Measurements from ENCODE around the gene BRF1.

Gene BRF1

DNA sequence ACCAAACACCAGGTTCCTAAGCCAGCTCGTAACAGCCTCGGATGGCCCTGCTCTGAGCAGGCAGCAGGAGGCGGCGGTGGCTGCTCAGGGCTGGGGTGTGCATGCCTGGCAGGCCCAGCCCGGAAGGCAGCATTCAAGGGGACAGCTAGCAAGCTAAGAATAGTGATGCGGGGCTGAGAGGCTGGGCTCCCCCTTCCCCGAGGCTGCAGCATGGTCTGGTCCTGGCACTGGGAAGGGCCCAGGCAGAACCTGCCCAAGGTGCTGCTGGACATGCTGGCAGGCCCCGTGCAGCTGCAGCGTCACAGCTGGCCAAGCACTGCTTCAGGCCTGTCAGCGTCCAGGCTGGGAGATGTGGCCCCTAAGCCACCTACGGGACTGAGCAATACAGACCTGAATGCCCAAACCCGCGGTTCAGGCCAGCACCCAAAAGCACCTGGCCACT is 93.3 kb downstream of the BRF1 start:
- no peak for DNase-seq

DNA sequence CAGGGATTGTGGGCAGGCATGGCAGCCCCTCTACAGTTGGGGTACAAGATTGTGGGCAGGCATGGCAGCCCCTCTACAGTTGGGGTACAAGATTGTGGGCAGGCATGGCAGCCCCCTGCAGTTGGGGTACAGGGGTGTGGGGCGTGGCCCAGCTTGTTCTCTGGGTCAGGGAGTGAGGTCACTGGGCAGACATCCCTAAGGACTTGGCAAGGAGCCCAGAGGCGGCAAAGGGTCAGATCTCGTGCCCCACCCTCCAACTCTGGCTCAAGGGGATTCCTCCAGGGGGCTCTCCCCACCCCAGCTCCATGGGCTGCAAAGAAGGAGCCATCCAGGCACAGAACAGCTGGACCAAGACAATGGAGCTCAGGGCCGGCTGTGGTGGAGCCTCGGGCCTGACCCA is 93.9 kb downstream of the BRF1 start:
- no peak for DNase-seq

DNA sequence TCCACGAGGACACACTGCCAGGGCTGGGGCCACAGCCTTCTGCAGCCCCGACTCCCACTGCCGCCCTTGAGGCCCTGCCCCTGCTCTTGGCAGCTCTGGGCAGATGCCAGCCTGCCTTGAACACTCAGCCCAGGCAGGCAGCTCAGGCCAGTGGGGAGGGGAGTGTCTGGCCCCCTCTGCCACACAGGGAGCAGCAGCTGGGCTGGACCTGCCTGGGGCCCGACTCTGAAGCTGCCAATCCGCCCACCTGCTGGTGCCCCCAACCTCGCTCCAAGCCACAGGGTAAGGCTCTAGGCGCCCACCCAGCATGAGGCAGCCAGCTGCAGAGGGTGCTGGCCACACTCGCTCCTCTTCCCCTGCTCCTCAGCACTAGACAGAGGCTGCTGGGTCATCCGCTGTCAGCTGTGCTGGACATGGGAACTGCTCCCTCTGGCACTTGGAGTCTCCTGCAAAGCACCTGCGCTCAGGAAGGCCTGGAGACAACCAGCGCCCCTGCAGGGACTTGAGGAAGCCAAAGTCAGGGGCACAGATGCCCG is 95.1 kb downstream of the BRF1 start:
- no peak for DNase-seq

DNA sequence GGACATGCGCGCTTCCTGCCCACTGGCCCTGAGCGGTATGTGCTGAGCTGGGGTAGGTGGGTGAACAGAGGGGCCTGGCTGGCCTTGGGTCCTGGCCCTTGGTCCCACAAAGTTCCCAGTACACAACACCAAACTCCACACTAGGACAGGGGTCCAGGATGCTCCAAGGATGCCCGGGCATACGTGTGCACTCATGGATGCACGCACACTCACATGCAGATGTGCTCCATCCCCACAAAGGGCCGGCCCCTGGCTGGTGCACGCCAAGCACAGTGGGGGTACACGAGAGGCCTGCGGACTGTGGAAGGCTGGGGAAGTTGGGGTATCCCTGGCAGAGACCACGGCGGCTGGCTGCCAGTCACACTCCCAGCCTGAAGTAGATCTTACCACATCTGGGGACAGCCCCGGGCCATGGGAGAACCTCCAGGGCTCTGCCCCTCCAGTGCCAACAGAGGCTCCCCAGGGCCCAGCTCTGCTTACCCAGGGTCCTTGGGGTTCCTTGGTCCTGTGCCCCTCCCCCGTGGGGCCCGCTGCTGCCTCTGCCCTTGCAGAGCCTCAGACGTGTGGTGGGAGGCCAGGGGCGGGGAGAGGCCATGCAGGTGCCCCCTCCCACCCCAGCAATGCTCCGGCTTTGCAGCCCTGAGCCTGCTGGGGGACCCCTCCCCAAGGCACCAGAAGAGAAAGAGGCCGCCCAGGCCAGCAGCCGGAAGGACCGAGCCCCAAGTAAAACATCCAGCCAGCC is 95.7 kb downstream of the BRF1 start:
- DNase-seq = no peak

DNA sequence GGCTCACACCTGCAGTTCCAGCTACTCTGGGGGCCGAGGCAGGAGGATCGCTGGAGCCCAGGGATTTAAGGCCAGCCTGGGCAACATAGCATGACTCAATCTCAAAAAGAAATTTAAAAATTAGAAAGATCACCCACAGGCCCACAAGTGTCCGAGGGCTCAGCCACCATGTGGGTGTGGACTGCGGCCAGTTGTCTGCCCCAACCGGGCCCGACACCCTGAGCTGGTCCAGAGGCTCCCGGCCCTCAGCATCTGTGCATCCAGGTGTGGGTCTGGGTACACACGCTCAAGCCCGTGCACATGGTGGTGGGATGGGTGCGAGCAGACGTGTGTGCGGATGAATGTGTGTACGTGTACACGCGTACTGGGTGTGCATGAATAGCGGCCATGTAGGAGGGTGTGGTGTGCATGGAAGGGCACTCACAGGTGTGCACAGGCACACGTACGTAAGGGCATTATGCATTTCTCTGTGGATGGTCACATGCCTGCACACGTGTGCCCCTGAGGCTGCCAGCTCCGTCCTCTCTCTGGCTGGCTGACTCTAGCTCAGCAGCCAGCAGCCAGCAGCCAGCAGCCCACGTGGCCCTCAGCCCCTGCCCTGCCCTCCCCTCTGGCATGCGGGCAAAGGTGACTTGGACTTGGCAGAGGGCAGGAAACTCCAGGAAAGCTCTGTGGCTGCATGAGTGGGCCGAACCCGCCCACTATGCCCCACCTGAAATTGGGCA is 96.4 kb downstream of the BRF1 start:
- no peak for DNase-seq

DNA sequence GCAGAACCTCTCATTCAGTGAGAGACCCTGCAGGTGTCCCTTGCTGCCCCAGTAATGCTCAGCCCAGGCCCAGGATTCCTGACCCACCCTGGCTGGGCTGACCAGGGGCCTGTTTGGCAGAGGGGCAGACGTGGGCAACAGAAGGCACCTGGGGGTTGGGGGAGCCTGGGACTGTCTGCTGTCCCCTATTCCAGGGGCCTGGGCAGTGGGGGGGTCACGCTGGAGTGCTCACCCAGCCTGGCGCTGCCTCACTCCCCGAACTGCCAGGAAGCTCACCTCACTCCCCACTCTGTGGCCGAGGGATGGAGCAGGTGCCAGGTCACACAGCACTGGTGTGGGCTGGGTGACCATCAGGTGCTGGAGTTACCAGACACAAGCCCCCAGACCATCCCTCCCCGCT is 97.1 kb downstream of the BRF1 start:
- no peak for DNase-seq

DNA sequence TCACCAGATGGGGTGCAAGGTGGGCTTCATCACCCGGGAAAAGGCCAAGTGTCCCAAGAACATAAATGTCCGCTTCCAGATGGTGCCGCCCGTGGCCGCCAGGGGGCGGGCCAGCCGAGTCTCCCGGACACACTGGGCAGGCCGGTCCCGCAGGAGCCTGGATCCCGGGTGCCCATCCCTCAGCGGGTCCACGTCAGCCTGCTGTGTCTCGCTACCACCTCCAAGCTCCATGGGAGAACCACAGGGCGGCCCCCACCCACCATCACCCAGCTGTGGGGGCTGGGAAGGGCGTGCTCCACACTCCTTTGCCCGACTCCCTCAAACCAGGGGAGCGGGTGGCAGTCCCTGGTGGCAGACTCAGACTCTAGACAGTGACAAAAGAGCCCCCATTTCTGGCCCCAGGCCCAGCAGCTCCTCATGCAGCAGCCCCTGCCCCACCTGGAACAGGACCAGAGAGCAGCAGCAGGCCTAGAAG is 97.7 kb downstream of the BRF1 start:
- peak; percentile 35 for DNase-seq

DNA sequence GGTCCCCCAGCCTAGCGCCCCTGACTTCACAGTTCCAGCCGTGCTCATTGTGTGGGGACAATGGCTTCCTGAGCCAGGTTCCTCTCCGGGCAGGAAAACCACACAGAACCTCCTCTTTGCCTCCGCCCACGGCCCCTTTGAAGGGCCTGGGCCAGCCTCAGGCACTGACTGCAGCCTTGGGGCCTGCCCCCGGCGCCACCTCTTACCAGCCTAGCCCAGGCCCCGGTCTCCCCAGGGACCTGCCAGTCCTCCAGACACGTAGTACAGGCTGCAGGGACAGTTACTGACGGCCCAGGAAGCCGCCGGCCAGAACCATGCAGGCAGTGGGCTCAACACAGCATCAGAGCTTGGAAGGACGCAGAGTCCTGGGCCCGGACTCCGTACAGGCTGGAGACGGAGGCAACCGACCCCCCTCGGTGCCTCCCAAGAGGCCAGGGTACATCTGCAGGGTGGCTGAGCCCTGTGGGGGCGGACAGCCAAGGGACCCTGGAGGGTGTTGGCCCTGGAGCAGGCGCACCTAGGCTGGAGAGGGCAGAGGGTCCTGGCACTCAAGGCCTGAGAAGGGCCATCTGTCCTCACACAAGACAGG is 98.8 kb downstream of the BRF1 start:
- no peak for DNase-seq

DNA sequence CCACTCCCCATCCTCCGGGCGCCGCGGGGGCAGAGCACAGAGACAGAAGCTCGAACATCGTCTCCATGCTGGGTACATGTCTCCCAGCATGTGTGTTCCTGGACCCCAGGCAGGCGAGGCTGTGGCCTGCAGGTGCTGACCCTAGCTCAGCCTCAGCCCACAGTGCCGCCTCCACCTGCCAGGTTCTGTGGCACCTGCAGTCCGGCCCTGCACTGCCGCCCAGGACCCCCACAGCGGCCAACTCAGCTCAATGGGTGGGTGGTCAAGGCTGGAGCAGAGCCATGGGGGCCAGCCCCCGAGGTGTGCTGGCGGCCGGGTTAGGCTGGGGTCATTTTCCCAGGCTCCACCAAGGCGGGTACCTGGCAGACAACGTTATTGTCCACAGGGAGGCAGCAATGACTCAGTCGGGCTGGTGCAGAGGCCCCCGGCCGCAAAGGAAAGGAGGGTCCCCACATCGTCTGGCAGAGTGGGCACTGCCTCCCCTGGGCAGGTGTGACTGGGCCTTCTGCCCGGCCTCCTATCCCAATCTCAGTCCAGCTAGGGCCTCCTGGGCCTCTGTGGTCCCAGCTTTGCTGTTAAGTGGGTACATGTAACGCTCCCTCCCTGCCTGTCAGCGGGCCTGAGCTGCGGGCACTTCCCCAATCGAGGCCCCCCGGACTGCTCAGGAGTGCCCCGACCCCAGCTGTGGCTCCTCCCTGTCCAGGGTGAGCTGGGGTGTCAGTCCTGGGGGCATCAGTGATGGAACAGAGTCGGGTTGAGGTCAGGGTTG is 99.5 kb downstream of the BRF1 start:
- DNase-seq = no peak

DNA sequence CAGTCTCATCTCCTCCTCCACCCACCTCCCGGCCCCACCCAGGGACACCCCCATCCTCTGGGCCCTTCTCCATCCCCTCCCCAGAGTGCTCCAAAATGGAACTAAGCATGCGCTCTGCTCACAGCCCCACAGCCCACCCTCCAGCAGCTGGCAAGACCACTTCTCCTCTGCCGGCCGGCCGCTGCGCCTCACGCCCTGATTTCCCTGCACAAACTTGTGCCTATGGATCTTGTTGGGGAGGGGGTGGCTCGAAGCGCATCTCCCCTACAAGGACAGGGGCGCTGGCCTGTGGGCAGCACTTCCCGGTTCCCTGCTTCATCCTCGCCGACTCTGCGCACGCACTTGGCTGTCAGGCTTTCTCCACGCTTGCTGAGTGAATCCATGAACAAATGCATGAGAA is 100.2 kb downstream of the BRF1 start:
- DNase-seq = no peak

DNA sequence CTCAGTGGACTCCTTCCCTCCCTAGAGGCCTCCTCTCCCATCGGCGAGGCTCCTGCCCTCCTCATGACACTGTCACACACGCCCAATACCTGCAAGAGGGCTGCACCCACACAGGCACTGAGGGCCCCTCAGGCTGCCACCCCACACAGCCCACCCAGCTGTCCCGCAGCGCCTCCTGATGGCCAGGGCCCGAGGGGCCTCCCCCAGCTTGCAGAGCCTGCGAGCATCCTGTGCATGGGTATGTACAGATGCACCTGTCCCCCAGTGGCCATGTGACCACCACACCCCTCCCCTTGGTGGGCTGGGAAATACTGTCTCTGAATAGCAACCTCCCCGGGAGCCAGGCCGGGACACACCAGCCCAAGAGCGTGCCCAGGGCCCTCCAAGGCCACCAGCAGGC is 100.7 kb downstream of the BRF1 start:
- no peak for DNase-seq

DNA sequence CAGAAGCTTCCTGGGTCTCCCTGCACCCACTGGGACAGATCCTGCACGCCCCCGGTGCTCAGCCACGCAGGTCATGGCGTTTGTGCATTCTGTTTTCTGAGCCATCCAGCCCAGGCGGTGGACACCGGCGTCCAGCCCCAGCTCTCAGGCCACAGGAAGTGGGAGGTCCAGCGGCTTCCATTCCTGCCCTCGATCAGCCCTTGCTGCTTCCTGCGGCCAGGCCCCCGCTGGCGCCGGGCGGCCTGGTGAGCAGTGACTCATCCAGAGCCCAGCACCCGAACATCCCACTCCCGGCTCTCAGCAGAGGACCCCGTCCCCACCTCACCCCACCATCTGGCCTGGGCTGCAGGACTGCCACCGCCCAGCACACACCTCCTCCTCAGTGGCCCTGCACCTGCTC is 101.7 kb downstream of the BRF1 start:
- DNase-seq = no peak

DNA sequence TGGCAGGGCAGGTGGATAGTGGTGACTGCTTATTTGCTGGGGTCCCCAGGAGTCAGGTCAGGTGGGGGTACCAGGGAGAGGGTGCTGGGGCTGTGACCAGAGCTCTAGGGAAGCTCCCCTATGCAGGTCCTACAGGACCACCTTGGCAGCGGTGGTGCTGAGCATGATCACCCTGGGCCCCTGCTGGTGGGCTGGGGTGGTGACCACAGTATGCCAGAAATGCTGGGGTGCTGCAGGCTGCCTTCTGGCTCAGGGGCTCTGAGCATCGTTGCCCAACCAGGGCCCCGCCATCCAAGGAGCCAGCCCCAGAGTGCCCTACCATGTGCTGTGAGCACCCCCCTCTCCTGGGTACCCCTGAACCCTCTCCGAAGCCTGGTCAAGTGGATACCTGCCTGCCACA is 102.2 kb downstream of the BRF1 start:
- DNase-seq = no peak

DNA sequence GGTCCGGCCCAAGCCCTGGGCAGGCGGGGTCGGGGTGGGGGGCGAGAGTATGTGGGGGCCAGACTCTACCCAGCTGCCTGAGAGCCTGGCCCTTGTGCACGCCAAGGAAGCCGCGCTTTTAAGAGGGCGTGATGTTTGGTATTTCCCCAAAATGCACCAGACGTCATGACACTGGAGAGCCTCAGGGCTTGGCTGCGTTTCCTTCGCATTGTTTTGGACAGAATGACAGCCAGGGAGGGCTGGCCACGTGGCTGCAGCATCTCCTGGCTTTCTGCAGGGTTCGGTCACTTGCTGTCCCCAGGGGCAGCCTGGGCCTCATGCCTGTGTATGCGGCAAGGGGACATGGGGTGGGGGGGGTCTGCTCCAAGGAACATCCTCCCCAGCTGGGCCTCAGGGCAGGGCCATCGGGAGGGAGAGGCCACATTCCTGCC is 103.6 kb downstream of the BRF1 start:
- no peak for DNase-seq

DNA sequence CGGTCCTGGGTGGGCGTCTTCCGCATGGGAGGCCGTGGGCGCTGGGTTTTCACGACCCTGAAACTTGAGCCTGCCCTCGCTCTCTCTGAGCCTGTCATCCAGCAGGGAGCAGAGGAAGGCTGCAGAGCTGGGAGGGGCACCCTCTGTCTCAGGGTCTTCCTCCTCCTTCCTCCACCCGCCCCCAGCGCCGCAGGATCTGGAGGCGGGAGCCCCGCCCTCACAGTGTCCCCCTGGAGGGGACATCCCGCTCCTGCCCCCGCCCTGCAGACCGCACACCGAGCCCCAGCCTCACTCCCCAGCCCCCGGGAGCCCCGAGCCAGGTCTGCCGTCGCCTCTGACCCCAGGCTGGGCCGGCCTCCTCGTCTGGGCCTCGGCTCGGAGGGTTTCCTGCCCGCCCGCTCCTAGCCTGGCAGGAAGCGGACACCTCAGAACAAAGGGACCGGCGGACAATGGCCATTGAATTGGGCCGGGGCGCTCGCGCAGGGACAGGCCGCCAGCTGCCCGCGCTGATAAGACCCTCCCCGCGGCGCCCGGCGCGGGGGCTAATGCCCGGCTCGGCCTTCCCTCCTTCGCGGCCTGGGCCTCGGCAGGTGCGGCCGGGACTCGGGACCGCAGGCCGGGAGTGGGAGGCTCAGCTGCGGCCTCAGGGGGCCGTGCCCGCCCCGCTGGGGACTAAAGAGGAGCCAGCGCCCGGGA is 104.4 kb downstream of the BRF1 start:
- DNase-seq = no peak

DNA sequence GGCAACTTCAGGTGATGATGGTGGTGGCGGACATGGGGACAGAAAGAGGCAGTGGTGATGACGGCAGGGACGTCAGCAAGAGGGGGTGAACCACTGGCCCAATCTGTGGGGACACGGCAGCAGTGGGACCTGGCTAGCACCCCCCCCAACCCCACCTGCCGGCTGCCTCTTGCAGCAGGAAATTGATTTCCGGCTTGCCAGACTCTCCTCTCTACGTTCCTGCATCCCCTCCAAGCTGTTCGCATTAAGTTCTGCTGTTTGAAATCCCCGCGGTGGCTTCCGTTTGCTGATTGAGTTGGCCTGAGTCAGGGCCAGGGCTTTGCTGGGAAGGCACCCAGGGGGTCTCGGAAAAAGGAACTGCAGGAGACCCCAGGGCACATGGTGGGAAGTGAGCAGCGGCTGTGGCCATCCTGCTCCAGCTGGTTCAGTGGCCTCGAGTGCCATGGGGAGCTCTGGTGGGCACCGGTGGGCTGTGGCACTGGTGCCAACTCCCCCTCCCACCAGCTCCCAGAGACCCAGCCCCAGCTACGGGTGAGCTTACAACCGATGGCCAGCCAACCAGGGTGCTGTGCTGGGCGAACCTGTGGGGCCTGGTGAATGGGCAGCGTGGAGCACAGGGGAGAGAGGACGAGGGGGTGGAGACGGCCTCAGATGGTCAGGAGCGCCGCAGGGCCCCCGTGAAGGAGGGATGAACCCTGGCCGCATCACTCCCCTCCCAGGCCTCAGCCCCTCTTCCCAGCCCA is 105.1 kb downstream of the BRF1 start:
- no peak for DNase-seq

DNA sequence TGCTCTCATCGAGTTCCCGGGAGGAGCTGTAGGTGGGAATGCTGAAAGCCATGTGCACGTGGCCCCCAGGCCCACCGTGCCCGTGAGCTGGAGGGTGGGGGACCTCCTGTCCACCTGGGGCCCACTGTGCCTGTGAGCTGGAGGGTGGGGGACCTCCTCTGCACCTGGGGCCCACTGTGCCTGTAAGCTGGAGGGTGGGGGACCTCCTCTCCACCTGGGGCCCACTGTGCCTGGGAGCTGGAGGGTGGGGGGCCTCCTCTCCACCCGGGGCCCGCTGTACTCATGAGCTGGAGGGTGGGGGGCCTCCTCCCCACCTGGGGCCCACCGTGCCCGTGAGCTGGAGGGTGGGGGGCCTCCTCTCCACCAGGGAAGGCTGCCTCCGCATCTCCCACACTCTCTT is 105.8 kb downstream of the BRF1 start:
- no peak for DNase-seq

DNA sequence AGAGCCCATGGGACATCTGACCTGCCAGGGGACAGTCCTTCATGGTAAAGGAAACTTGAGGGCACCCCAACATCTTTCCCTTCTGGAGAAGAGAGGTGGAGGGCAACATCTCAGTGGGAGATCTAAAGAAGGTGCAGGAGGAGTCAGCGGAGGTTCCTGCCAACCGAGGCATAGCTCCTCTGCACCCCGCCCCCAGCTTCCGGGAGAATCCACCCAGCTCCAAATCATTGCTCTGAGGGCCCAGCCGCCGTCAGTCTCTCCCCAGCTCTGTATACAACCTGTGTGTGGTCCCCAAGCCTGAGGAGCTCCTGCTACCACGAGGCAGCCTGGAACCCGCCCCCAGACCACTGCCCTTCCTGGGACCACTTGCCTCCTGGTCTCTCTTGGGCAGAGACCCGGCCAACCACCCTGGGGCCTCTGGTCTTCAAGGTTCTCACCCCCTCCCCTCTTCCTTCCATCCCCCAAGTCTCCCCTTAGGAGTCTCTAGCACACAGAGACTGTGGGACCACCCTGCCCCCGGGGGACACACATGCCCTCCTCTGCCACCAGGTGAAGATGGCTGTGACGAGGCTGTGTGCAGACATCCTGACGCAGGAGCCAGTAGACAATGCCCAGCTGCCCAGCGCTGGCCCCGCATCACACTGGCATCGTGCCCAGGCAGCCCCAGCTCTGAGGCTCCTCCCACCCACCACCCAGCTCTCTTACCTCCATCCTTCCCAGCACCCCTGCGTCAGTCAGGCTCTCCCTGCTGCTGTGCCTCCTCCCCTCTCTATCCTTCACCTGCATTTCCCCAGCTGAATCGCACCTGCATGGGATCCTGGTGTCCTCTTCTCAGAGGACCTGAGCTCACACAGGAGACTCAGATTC is 106.7 kb downstream of the BRF1 start:
- peak; percentile 82 for DNase-seq

DNA sequence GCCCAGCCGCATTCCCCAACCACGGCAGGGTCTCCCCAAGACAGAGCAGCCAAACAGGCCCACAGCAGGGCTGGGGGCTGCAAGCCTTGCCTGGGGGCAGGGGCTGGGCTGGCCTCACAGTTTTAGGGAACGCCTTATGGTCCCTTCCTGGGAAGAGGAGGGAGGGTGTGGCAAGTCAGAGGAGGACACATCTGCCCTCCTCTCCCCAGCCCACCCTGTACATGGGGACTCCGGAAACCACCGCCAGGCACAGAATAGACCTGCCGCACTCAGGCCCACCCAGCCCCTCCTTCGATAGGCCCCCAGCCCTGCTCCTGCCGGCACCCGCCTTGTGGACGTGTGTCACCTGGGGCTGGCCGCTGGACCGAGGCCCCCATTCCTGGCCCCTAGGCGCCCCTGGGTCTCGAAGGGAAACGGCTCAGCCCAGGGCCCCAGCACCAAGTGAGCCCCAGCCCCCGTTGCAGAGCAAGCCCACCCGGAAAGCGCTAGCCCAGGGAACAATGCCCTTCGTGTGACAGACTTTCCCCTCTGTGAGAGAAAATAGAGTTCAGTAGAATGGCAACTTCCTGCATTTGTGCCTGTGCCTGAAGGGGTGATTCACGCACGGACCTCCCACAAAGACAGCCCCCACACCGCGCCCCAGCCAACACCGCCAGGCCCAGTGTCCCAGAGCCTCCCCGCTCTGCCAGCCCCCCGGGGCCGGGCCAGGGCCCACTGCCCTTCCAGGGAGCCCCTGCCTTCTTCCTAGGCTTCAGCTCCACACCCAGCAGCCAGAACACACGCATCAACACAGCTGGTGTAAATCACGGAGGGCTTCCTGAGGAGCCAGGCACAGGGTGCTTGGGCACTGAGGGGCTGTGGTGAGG is 107.7 kb downstream of the BRF1 start:
- no peak for DNase-seq
